Prostate gland (tissue), 2 donors: ENCODE results near the gene UBN1. TPM values are rescaled to one million over a fixed set of nuclear protein-coding genes. Genes with fewer than 3 reads are reported as not detected.
A peak's percentile ranks its signal among the peaks of the same experiment; 100 is the strongest.

Experiments used
- DNase-seq: peaks from one replicate; pipeline ENCODE4 v3.0.0-alpha.2; 2019; ENCODE audit warnings: low spot score
- H3K27ac ChIP-seq, 2 donors: fragments of 200-600 bp; sonication (generic); 2 replicates each; pipeline ENCODE4 v1.5.1; 2017 to 2019
- H3K27me3 ChIP-seq: fragments of 200-600 bp; sonication (generic); replicated peaks from 2 replicates; pipeline ENCODE4 v1.5.1; 2019; ENCODE audit not compliant: insufficient read depth
- H3K36me3 ChIP-seq, 2 donors: fragments of 200-600 bp; sonication (generic); 1 replicate in 1 of 2; 2 replicates in 1 of 2; pipeline versions ENCODE4 v1.5.1 to v1.8.1; 2017 to 2019
- H3K4me1 ChIP-seq: fragments of 200-600 bp; sonication (generic); replicated peaks from 2 replicates; pipeline ENCODE4 v1.5.1; 2019
- H3K4me3 ChIP-seq, 2 donors: fragments of 200-600 bp; sonication (generic); 2 replicates each; pipeline ENCODE4 v1.5.1; 2017 to 2019
- H3K9me3 ChIP-seq: fragments of 200-600 bp; sonication (generic); 2 replicates; pipeline ENCODE4 v1.5.1; 2017
- CTCF ChIP-seq, 4 experiments: fragments of 200-600 bp in 2 of 4; fragments of 450-650 bp in 2 of 4; sonication (generic) in 2 of 4; IDR thresholded peaks; 1 replicate in 3 of 4; 2 replicates in 1 of 4; pipeline ENCODE4 v1.5.1; 2016 to 2019; ENCODE audit warnings: antibody characterized with exemption in 4 of 4, mild to moderate bottlenecking in 2 of 4, moderate library complexity in 2 of 4
- POLR2A ChIP-seq: fragments of 450-650 bp; IDR thresholded peaks from one replicate; pipeline ENCODE4 v1.6.1; 2016; ENCODE audit warnings: antibody characterized with exemption, mild to moderate bottlenecking
- POLR2AphosphoS5 ChIP-seq: sonication (generic); formaldehyde crosslinking; IDR thresholded peaks from one replicate; pipeline ENCODE4 v1.6.1; 2017; ENCODE audit warnings: antibody characterized with exemption
- WGBS: methylation state at CpG from one replicate; pipeline ENCODE4 v1.1.5; 2018; 5-methylcytosine and 5-hydroxymethylcytosine counted together
- intact Hi-C: fragments of 100-400 bp; cut with DNase I; formaldehyde crosslinking; loops from one replicate; pipeline ENCODE4 v1.14.2; 2022
- total RNA-seq, 2 donors: library from RNA; depleted of rRNA; stranded (reverse); fragments of >200 nt; gene quantifications; one replicate each; pipeline ENCODE4 v1.1.0, GENCODE V29; 2016

UBN1 gene
- total RNA-seq, 2 donors from 2014 or later: 28.2 to 56.9 TPM

GRCh38 chr16:4860727-4861342 is 13.6 kb downstream of the UBN1 start:
- no peaks in the 10 kb centered on the region for H3K4me1 ChIP-seq
- H3K27me3 ChIP-seq: no peaks in the 10 kb centered on the region
- no peak for DNase-seq
- H3K36me3 ChIP-seq: peaks cover 0 to 17% of the 10 kb centered on the region in 2 donors
- TF ChIP-seq POLR2AphosphoS5: no peak
- no peak for TF ChIP-seq POLR2A
- H3K27ac ChIP-seq: no peak overlapping the region
- intact Hi-C loops: no loop called here
- no peak overlapping the region for H3K4me3 ChIP-seq
- no peaks in the 10 kb centered on the region for H3K9me3 ChIP-seq
- 94% methylated on average over 14 of the region's 14 CpGs for WGBS

- H3K9me3 ChIP-seq: no peaks in the 10 kb centered on the region
- H3K4me3 ChIP-seq: no peak overlapping the region
- intact Hi-C loops: no loop called here
- DNase-seq: no peak
- peaks cover 0 to 17% of the 10 kb centered on the region in 2 donors for H3K36me3 ChIP-seq
- WGBS: 49% methylated on average over 5 of the region's 5 CpGs
- H3K27ac ChIP-seq: peak overlapping the region in 1 of 2 donors; percentile 13
- H3K27me3 ChIP-seq: no peaks in the 10 kb centered on the region
- TF ChIP-seq POLR2A: no peak
- peak; percentile 44 for TF ChIP-seq POLR2AphosphoS5
- no peaks in the 10 kb centered on the region for H3K4me1 ChIP-seq
Measured at GRCh38 chr16:4862639-4863038, 15.4 kb downstream of the UBN1 start.

- H3K27ac ChIP-seq: no peak overlapping the region
Measured at GRCh38 chr16:4864728-4865127, 17.4 kb downstream of the UBN1 start.

GRCh38 chr16:4865231-4865860 is 18.1 kb downstream of the UBN1 start:
- WGBS: 94% methylated on average over 13 of the region's 13 CpGs
- Histone ChIP-seq H3K27me3 (no peaks in the 10 kb centered on the region), H3K4me1 (no peaks in the 10 kb centered on the region), H3K36me3 (no peaks in the 10 kb centered on the region), H3K27ac (no peak overlapping the region), H3K9me3 (no peaks in the 10 kb centered on the region), H3K4me3 (no peak overlapping the region)
- TF ChIP-seq CTCF (IDR thresholded peaks at IDR 0.05) (no peak), POLR2A (no peak), POLR2AphosphoS5 (no peak)
- intact Hi-C loops: no loop called here
- no peak for DNase-seq

More at GRCh38 chr16:4864728-4865127, 17.4 kb downstream of the UBN1 start:
- Histone ChIP-seq H3K4me3 (no peak overlapping the region), H3K9me3 (no peaks in the 10 kb centered on the region), H3K27me3 (no peaks in the 10 kb centered on the region), H3K36me3 (peaks cover 0 to 6% of the 10 kb centered on the region in 2 donors), H3K4me1 (no peaks in the 10 kb centered on the region)
- no peak for DNase-seq
- TF ChIP-seq POLR2A (no peak), POLR2AphosphoS5 (no peak)
- 79% methylated on average over 3 of the region's 3 CpGs for WGBS
- intact Hi-C loops: no loop called here

DNA sequence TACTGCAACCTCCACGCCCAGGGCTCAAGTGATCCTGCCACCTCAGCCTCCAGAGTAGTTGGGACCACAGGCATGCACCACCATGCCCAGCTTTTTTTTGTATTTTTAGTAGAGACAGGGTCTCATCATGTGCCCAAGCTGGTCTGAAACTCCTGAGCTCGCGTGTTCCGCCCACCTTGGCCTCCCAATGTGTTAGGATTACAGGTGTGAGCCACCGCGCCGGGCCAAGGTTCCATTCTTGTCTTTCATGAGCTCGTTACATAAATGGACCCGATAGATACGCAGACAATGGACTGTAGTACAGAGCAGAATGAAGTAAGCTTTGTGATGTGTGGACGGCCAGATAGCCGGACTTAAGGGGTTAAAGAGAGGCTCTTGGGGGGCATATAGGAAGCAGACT is 19.3 kb downstream of the UBN1 start:
- intact Hi-C loops: no loop called here
- TF ChIP-seq POLR2AphosphoS5 (no peak), CTCF (IDR thresholded peaks at IDR 0.05) (no peak), POLR2A (no peak)
- H3K4me1 ChIP-seq: peaks cover 5% of the 10 kb centered on the region

GRCh38 chr16:4868026-4868425 is 20.7 kb downstream of the UBN1 start:
- Histone ChIP-seq H3K9me3 (no peaks in the 10 kb centered on the region), H3K36me3 (peaks cover 0 to 4% of the 10 kb centered on the region in 2 donors), H3K4me1 (peaks cover 5% of the 10 kb centered on the region), H3K4me3 (no peak overlapping the region), H3K27me3 (no peaks in the 10 kb centered on the region), H3K27ac (no peak overlapping the region)
- intact Hi-C loops: no loop called here
- TF ChIP-seq POLR2AphosphoS5 (no peak), POLR2A (no peak), CTCF (IDR thresholded peaks at IDR 0.05) (no peak)
- DNase-seq: no peak
- WGBS: 97% methylated on average over 5 of the region's 5 CpGs

More for the DNA sequence above, 19.3 kb downstream of the UBN1 start:
- H3K27ac ChIP-seq: no peak overlapping the region
- H3K4me3 ChIP-seq: no peak overlapping the region
- H3K36me3 ChIP-seq: peaks cover 0 to under 1% of the 10 kb centered on the region in 2 donors
- WGBS: 97% methylated on average over 12 of the region's 12 CpGs
- no peaks in the 10 kb centered on the region for H3K9me3 ChIP-seq
- no peaks in the 10 kb centered on the region for H3K27me3 ChIP-seq
- DNase-seq: no peak
